OCI-LY7 (cell line): ENCODE data around the gene PLXNA4. TPM values are rescaled to one million over a fixed set of nuclear protein-coding genes. Genes with fewer than 3 reads are reported as not detected.

Experiments
- BruUV-seq: library from RNA; stranded (reverse); fragments of 400-500 nt; replicated peaks from 2 replicates; lab custom pipeline; 2021; lab: Mats Ljungman, UMichigan
- CTCF ChIA-PET: fragments of 300-600 bp; sonication (Branson Sonifier 250); formaldehyde crosslinking; loops from one replicate; lab custom pipeline; 2022; ENCODE audit warnings: antibody characterized with exemption; ENCODE audit not compliant: unreplicated experiment; lab: Charles Lee
- POLR2A ChIA-PET: fragments of 300-600 bp; sonication (Branson Sonifier 250); formaldehyde crosslinking; loops from one replicate; lab custom pipeline; 2022; ENCODE audit warnings: antibody characterized with exemption; lab: Charles Lee
- DNase-seq: peaks from one replicate; pipeline ENCODE4 v3.0.0-alpha.2; 2015; ENCODE audit warnings: low spot score
- H2AFZ ChIP-seq: fragments of 200-600 bp; sonication (generic), shearing (Covaris generic); 2 replicates; pipeline ENCODE4 v1.6.1; 2014; ENCODE audit warnings: mild to moderate bottlenecking, antibody characterized with exemption, low read length, moderate library complexity
- H3K27ac ChIP-seq: fragments of 200-600 bp; sonication (generic); 2 replicates; pipeline ENCODE4 v1.5.1; 2014; ENCODE audit warnings: mixed run types, low read depth, mild to moderate bottlenecking, moderate library complexity, low read length, inconsistent platforms; ENCODE audit not compliant: poor library complexity, severe bottlenecking
- H3K36me3 ChIP-seq: fragments of 200-600 bp; sonication (generic); 2 replicates; pipeline ENCODE4 v1.6.1; 2014; ENCODE audit warnings: mild to moderate bottlenecking, antibody characterized with exemption, low read length, moderate library complexity, mixed read lengths; ENCODE audit not compliant: insufficient read depth
- H3K4me1 ChIP-seq: fragments of 200-600 bp; sonication (generic); 2 replicates; pipeline ENCODE4 v1.5.1; 2014; ENCODE audit warnings: mild to moderate bottlenecking, low read length; ENCODE audit not compliant: insufficient read depth, poor library complexity, severe bottlenecking
- H3K4me2 ChIP-seq: fragments of 200-600 bp; sonication (generic); 2 replicates; pipeline ENCODE4 v1.6.1; 2014; ENCODE audit warnings: mild to moderate bottlenecking, low read length
- H3K4me3 ChIP-seq: fragments of 200-600 bp; sonication (generic); 2 replicates; pipeline ENCODE4 v1.5.1; 2014; ENCODE audit warnings: mild to moderate bottlenecking, low read depth, low read length; ENCODE audit not compliant: poor library complexity, severe bottlenecking
- H3K79me2 ChIP-seq: fragments of 200-600 bp; sonication (generic); 2 replicates; pipeline ENCODE4 v1.6.1; 2016; ENCODE audit warnings: low read depth, mild to moderate bottlenecking, low read length, moderate library complexity, mixed read lengths; ENCODE audit not compliant: insufficient read depth
- H3K9me2 ChIP-seq: fragments of 200-600 bp; sonication (generic); 2 replicates; pipeline ENCODE4 v1.6.1; 2016; ENCODE audit warnings: mild to moderate bottlenecking, low read length, mixed read lengths; ENCODE audit not compliant: insufficient read depth
- H3K9me3 ChIP-seq: fragments of 200-600 bp; sonication (generic); 2 replicates; pipeline ENCODE4 v1.6.1; 2014; ENCODE audit warnings: mild to moderate bottlenecking, mixed run types, low read length, mixed read lengths
- H4K20me1 ChIP-seq: fragments of 200-600 bp; sonication (generic); 2 replicates; pipeline ENCODE4 v1.6.1; 2014; ENCODE audit warnings: mild to moderate bottlenecking, antibody characterized with exemption, low read length, moderate library complexity, mixed read lengths; ENCODE audit not compliant: insufficient read depth
- CTCF ChIP-seq: fragments of 200-600 bp; sonication (generic); conservative IDR thresholded peaks from 2 replicates; pipeline ENCODE4 v1.5.1; 2014; ENCODE audit warnings: mild to moderate bottlenecking, antibody characterized with exemption, low read length, moderate library complexity, mixed read lengths
- EZH2phosphoT487 ChIP-seq: fragments of 200-600 bp; sonication (generic); IDR thresholded peaks from 2 replicates; pipeline ENCODE4 v1.6.1; 2018; ENCODE audit warnings: low read depth, borderline replicate concordance, mild to moderate bottlenecking, mixed run types, antibody characterized with exemption, low read length, moderate library complexity, mixed read lengths
- intact Hi-C: fragments of 100-400 bp; cut with micrococcal nuclease; formaldehyde crosslinking; loops from one replicate; pipeline ENCODE4 v1.10.0; 2022; ENCODE audit not compliant: unreplicated experiment
- total RNA-seq, 2 experiments: library from RNA; depleted of rRNA in 1 of 2; stranded (reverse); fragments of >200 nt in 1 of 2; shearing (Covaris generic) in 1 of 2; gene quantifications; 2 replicates each; pipeline ENCODE4 v1.2.3, GENCODE V29; 2014 to 2022

The PLXNA4 gene
- total RNA-seq, 2 experiments from 2014 or later, result not detected

- CTCF ChIA-PET, result no interaction called here
- intact Hi-C loops, result no loop called here
- DNase-seq, result no peak
- no TSS peak for BruUV-seq
- Histone ChIP-seq H3K79me2 (no peaks in the 10 kb centered on the region), H3K4me3 (no peak overlapping the region), H3K4me2 (no peak overlapping the region), H2AFZ (no peak overlapping the region), H3K4me1 (no peaks in the 10 kb centered on the region), H3K9me3 (no peaks in the 10 kb centered on the region), H3K27ac (no peak overlapping the region), H3K9me2 (no peaks in the 10 kb centered on the region), H4K20me1 (no peaks in the 10 kb centered on the region), H3K36me3 (no peaks in the 10 kb centered on the region)
- POLR2A ChIA-PET, result interaction anchor here (1.2 kb wide), 1 partner anchor 9 kb away, joined by 3 read pairs; no protein-coding TSS in a partner anchor
- TF ChIP-seq EZH2phosphoT487 (no peak), CTCF (no peak)
Measured at GRCh38 chr7:132521423-132521822, 54.8 kb downstream of the PLXNA4 start.

GRCh38 chr7:132520591-132521280, 55.5 kb downstream of the PLXNA4 start:
- Histone ChIP-seq H3K4me2 (no peak overlapping the region), H2AFZ (no peak overlapping the region), H3K9me2 (no peaks in the 10 kb centered on the region), H3K36me3 (no peaks in the 10 kb centered on the region), H3K4me3 (no peak overlapping the region), H3K4me1 (no peaks in the 10 kb centered on the region), H4K20me1 (no peaks in the 10 kb centered on the region), H3K27ac (no peak overlapping the region), H3K79me2 (no peaks in the 10 kb centered on the region), H3K9me3 (no peaks in the 10 kb centered on the region)
- intact Hi-C loops, result no loop called here
- CTCF ChIA-PET, result no interaction called here
- no peak for DNase-seq
- TF ChIP-seq EZH2phosphoT487, result no peak
- TF ChIP-seq CTCF, result no peak
- POLR2A ChIA-PET, result interaction anchor here (0.7 kb wide), 1 partner anchor 343 kb away, joined by 5 read pairs; no protein-coding TSS in a partner anchor
- no TSS peak for BruUV-seq

GRCh38 chr7:132519936-132520335, 56.3 kb downstream of the PLXNA4 start:
- no peak overlapping the region for H3K4me3 ChIP-seq
- POLR2A ChIA-PET, result no interaction called here
- no TSS peak for BruUV-seq
- H4K20me1 ChIP-seq, result no peaks in the 10 kb centered on the region
- no peak overlapping the region for H2AFZ ChIP-seq
- CTCF ChIA-PET, result no interaction called here
- H3K36me3 ChIP-seq, result no peaks in the 10 kb centered on the region
- no peaks in the 10 kb centered on the region for H3K9me3 ChIP-seq
- TF ChIP-seq EZH2phosphoT487, result no peak
- no peak for TF ChIP-seq CTCF
- intact Hi-C loops, result no loop called here
- no peak overlapping the region for H3K27ac ChIP-seq
- H3K4me2 ChIP-seq, result no peak overlapping the region
- no peaks in the 10 kb centered on the region for H3K4me1 ChIP-seq
- DNase-seq, result no peak
- no peaks in the 10 kb centered on the region for H3K9me2 ChIP-seq
- no peaks in the 10 kb centered on the region for H3K79me2 ChIP-seq
